GM18868 (cell line): ENCODE data around the gene RXFP1.

ENCODE experiments used
- ATAC-seq: cut with Tn5 transposase; IDR thresholded peaks from one replicate; pipeline ENCODE4 v1.9.1; 2021; ENCODE audit warnings: mild to moderate bottlenecking, moderate library complexity; ENCODE audit not compliant: unreplicated experiment

Gene RXFP1

GRCh38 chr4:158521484-158522088, at the start of gene RXFP1:
Gene RXFP1, plus strand, starts transcription at chr4:158521882. Its CDS starts 95 bp downstream, at chr4:158521977.
- ATAC-seq: no peak

DNA sequence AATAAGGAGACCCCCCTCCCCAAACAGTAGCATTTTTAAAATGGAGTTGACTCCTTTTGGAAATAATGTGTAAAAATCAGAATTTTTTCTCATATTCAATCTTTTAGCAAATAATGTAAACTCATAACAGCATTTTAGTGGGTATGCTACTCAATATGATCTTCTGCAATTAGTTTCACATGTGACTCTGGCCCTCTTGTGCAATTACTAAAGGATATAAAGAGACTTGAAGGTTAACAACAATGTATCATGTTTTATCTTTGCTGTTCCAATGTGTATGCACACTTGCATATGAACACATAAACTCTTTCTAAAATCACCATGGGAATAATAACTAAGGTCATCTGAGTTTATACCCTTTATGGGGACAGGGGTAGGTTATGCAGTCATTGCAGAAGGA, 39.9 kb upstream of the RXFP1 start:
- no peak for ATAC-seq

GRCh38 chr4:158484173-158484885, 37.4 kb upstream of the RXFP1 start:
- no peak for ATAC-seq

GRCh38 chr4:158490629-158491028, 31.1 kb upstream of the RXFP1 start:
- ATAC-seq: no peak

DNA sequence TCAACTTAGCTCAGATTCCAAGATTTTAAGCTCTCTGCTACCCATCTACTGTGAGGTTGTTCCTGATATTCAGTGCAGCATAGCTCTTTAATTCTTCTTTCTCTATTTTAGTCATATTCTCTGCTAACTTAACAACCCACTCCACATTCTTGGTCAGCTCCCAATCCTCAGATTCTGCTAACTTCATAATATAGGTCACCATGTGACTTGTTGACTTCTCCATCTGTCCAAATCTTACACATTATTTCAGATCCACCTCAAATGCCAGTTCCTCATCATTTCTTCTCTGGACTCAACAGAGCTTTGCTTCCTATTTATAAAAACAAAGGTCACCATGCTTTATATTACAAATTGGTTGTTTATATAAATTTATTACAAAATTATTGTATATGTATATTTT, 29.3 kb upstream of the RXFP1 start:
- no peak for ATAC-seq

- ATAC-seq: no peak
These were observed 25.5 kb upstream of the RXFP1 start for GRCh38 chr4:158496030-158496741.

DNA sequence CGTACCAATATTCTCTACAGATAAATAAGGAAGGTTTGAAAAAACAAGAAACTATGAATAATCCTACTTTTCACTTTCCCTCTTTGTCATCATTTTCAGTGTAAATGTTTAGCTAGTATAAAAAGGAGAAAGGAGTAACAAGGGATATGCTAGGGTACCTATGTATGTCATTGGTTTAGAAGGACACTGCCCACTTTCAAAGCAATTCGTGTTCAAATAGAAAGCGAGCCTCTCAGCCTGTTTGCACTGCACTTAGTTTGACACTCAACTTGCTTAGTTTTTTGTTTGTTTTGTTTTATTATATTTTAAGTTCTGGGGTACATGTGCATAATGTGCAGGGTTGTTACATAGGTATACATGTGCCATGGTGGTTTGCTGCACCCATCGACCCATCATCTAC, 21.6 kb upstream of the RXFP1 start:
- ATAC-seq: no peak

- no peak for ATAC-seq
These were observed 8.4 kb upstream of the RXFP1 start for GRCh38 chr4:158513256-158513655.

- no peak for ATAC-seq
These were observed 2.5 kb upstream of the RXFP1 start for GRCh38 chr4:158519226-158519625.

DNA sequence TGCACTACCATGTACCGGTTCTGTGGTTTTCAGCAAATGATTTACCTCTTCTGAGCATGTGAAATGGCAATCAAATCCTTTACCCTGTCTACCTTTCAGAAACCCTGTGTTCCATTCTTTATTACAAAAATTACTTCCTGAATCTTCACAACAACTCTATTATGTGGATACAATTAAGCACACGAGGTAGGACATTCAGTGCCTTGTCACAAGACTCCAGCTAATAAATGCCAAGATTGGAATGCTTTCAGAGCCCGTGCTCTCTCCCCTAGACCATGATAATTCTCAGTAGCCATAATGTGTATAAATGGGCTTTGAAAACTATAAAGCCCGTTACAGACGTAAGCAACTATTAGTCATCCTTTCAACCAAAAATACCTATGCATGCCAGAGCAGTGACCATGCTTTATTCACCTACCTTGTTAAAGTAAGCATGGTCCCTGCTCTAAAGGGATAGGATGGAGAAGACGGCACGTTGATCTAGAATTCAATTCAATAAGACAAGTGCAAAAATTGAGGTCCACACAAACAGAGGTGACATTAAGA, 2.4 kb downstream of the RXFP1 start:
- no peak for ATAC-seq

DNA sequence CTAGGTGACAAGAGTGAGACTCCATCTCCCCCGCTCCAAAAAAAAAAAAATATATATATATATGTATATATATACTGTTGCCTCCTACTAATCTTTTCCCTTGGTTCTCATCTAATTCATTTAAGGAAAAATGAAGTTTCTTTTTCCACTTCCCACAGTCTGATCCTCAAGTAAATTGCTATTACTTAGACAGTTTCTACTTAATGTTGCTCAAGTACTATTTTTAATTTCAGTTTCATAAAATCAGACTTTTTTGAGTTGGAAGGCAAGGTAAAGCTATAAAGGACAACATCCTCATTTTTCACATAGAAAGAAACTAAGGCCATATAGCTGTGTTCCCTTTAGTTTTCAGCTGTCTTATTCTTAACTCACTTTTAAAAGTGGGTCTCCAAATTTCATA, 5.8 kb downstream of the RXFP1 start:
- no peak for ATAC-seq

DNA sequence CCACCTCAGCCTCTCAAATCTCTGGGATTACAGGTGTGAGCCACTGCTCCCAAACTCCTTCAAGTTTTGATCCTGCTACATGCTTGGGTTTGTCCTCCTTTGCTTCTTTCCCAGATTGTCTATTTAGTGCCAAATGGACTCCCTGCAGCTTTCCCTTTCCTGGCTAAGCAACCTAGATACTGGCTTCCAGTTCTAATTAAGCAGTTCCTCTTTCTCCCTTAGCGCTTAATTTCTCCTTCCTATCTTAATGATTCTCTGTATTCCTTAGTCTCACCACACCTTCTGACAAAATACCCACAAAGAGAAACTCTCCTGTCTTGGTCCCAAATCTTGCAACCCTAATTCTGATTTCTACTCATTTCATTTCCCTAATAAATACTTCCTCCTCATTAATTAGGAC, 7.8 kb downstream of the RXFP1 start:
- ATAC-seq: no peak

DNA sequence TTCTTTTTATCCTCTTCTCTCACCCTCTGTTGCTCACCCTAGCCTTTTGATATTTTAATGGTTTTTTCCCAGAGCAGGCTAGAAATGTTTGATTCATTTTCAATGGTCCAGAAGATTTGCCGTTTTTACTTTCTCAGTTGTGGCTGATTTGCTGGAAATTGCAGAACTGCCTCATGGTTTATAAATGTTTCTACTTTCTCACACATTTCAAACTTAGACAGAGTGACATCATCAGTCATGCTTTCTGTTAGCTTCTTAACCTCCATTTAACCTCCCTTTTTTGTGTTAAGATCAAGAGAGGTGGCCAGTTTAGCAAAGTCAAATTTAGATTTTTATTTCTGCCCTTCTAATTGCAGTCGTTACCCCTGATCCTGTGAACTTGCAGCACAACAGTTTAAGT, 8.7 kb downstream of the RXFP1 start:
- no peak for ATAC-seq

DNA sequence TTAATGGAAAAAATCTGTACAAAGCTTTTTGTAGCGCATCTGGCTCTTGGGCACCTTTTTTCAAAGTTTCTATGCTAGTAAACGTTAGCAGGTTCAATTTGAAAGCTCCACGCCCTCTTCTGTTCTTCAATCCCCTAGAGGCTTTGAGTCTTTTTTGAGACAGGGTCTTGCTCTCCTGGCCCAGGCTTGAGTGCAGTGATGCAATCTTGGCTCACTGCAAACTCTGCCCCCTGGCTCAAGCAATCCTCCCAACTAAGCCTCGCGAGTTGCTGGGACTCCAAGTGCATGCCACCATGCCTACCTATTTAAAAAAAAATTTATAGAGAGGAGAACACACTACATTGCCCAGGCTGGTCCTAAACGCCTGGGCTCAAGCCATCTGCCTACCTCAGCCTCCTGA, 9.2 kb downstream of the RXFP1 start:
- ATAC-seq: no peak

DNA sequence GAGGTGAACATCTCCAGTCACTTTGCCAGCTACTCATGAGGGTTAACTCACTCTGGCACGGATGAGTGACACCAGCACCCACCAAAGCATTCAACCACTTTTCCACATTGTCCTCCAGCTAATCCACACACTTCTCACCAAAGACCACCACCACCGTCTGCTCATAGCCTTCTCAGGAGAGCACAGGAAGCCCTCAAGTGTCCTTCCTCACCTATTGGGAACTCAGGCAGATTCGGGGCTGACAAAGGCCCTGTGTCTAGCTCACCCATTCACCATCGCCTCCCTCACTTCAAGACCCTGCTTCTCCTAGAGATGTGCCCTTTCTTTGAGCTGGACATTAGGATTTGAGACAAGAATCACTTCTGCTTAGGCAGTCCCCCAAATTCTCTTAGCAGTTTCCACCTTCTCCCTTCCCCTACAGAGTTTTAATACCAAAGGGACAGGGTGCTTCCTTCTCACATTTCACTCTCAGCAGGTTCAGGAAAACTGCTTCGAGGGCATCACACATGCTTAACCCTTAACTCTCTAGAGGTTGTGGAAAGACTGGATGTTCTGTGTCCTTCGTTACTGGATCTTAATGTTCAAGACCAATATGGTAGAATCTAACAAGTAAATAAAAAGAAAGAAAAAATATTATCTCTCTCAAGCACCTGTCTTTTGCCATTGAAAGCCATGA, 11.0 kb downstream of the RXFP1 start:
- no peak for ATAC-seq

- no peak for ATAC-seq
These were observed 13.0 kb downstream of the RXFP1 start for GRCh38 chr4:158534727-158535126.

DNA sequence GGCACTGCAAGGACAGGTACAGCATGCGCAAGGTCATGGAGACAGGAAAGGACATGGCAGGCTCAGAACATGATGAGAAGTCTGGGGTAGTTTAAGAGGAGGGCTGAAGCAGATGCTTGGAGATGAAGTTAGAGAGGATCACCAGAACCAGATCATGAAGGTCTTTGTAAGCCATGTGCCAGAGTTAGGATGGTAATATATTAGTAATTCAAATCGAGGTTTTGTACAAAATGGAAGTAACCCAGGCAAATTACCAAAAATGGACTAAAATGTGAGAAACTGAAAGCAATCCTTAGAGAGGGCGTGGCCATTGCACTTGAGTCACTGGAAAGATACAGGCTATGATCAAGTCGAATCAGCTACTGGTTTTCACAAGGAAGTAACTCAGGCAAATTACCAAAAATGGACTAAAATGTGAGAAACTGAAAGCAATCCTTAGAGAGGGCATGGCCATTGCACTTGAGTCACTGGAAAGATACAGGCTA, 13.5 kb downstream of the RXFP1 start:
- peak; percentile 64 for ATAC-seq

GRCh38 chr4:158536833-158537232, 15.2 kb downstream of the RXFP1 start:
- ATAC-seq: no peak

DNA sequence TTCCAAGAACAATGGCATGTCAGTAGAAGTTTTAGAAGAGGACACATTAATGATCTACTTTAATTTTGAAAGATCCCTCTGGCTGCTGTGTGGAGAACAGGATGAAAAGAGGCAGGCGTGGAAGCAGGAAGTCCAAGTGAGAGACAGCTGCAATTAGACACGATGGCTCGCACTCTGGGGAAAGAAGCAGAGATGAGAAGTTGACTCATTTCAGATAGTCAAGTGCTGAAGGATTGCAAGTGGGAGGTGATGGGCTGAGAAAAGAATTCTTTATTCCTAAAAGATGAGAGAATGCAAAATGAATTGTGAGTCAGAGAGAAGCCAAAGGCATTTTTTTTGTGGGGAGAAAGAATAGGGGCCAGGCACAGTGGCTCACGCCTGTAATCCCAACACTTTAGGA, 16.5 kb downstream of the RXFP1 start:
- no peak for ATAC-seq

DNA sequence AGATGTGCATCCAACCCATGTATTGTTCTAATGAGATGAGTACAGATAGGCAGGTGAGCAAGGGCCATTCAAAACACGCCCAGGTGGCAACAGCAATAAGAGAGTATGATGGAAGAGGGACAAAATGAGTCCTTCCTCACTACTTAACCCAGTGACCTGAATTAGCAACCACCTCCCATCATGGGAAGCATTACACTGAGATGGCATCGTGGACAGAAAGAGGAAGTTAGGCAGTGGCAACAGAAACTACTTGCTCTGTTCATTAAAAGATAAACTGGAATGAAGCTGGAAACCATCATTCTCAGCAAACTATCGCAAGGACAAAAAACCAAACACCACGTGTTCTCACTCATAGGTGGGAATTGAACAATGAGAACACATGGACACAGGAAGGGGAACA, 17.2 kb downstream of the RXFP1 start:
- ATAC-seq: no peak
